ENCODE results near the gene ATP5F1D.

The ATP5F1D gene

GRCh38 chr19:1225440-1226226, 15.9 kb upstream of the ATP5F1D start:
- Histone ChIP-seq H3K27me3 (ENCODE audit: low read depth) (no peaks in the 10 kb centered on the region), H3K36me3 (replicated peaks) (peaks cover 66% of the 10 kb centered on the region), H3K4me3 (no peak overlapping the region), H3K9me3 (no peaks in the 10 kb centered on the region), H3K4me1 (no peaks in the 10 kb centered on the region)
- in situ Hi-C loops (cut with MboI; ENCODE audit: low sequenced_read_pairs), result no loop called here
- no peak for DNase-seq (ENCODE audit: low spot score in 2 of 2)

GRCh38 chr19:1226227-1226518, 15.4 kb upstream of the ATP5F1D start:
- Histone ChIP-seq H3K36me3 (replicated peaks) (peaks cover 65% of the 10 kb centered on the region), H3K4me1 (no peaks in the 10 kb centered on the region), H3K27me3 (ENCODE audit: low read depth) (no peaks in the 10 kb centered on the region), H3K4me3 (no peak overlapping the region), H3K9me3 (no peaks in the 10 kb centered on the region)
- DNase-seq (ENCODE audit: low spot score in 2 of 2), result no peak
- in situ Hi-C loops (cut with MboI; ENCODE audit: low sequenced_read_pairs), result no loop called here

DNA sequence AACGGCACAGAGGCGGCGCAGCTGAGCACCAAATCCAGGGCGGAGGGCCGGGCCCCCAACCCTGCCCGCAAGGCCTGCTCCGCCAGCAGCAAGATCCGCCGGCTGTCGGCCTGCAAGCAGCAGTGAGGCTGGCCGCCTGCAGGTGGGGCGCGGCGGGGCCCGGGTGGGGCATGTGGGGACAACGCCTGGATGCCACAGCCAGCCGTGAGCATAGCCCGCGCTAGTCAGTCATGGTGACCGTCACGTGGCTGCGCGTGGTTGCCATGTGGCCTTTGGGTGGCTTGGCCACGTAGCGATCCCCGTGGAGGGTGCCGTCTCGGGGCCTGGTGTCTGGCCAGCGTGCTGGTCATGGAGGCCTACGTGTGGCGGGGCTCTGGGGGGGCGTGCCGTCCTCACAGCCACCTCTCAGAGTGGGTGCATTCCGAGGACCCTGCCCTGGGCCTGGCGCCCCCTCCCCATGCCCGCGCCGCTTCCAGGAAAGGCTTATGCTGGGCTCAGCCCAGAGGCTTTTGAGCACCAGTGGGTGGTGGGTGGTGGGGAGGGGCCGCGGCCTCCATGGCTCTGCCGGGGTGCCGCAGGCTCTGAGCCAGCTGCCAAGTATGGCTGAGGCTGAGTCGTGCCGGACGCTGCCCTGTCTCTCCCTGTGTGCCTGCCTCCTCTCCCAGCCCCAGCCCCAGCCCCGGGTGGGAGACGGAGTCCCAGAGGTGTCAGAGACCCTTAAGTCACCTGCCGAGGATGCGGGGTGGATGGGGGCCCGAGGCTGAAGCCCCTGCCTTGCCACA, 14.8 kb upstream of the ATP5F1D start:
- Histone ChIP-seq H3K4me1 (no peaks in the 10 kb centered on the region), H3K36me3 (replicated peaks) (peaks cover 62% of the 10 kb centered on the region), H3K4me3 (no peak overlapping the region), H3K9me3 (no peaks in the 10 kb centered on the region), H3K27me3 (ENCODE audit: low read depth) (no peaks in the 10 kb centered on the region)
- in situ Hi-C loops (cut with MboI; ENCODE audit: low sequenced_read_pairs), result no loop called here
- DNase-seq (ENCODE audit: low spot score in 2 of 2), result no peak

DNA sequence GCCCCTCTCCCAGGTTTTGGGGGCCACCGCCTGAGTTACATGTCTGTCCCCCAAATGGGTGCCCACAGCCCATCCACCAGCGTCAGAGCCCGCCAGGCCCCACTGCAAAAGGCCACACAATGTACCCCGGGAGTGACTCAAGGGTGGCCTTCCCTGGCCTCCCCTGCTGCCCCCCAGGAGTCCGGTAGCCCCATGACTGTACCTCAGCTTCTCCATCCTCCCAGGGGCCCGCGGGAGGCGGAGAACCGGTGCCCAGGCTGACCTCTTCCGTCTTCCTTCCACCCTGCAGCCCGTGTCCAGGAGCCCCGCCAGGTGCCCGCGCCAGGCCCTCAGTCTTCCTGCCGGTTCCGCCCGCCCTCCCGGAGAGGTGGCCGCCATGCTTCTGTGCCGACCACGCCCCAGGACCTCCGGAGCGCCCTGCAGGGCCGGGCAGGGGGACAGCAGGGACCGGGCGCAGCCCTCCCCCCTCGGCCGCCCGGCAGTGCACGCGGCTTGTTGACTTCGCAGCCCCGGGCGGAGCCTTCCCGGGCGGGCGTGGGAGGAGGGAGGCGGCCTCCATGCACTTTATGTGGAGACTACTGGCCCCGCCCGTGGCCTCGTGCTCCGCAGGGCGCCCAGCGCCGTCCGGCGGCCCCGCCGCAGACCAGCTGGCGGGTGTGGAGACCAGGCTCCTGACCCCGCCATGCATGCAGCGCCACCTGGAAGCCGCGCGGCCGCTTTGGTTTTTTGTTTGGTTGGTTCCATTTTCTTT, 14.1 kb upstream of the ATP5F1D start:
- H3K4me1 ChIP-seq, result no peaks in the 10 kb centered on the region
- in situ Hi-C loops (cut with MboI; ENCODE audit: low sequenced_read_pairs), result no loop called here
- no peaks in the 10 kb centered on the region for H3K9me3 ChIP-seq
- no peak overlapping the region for H3K4me3 ChIP-seq
- H3K36me3 ChIP-seq (replicated peaks), result peaks cover 54% of the 10 kb centered on the region
- no peaks in the 10 kb centered on the region for H3K27me3 ChIP-seq (ENCODE audit: low read depth)
- DNase-seq (ENCODE audit: low spot score in 2 of 2), result no peak

DNA sequence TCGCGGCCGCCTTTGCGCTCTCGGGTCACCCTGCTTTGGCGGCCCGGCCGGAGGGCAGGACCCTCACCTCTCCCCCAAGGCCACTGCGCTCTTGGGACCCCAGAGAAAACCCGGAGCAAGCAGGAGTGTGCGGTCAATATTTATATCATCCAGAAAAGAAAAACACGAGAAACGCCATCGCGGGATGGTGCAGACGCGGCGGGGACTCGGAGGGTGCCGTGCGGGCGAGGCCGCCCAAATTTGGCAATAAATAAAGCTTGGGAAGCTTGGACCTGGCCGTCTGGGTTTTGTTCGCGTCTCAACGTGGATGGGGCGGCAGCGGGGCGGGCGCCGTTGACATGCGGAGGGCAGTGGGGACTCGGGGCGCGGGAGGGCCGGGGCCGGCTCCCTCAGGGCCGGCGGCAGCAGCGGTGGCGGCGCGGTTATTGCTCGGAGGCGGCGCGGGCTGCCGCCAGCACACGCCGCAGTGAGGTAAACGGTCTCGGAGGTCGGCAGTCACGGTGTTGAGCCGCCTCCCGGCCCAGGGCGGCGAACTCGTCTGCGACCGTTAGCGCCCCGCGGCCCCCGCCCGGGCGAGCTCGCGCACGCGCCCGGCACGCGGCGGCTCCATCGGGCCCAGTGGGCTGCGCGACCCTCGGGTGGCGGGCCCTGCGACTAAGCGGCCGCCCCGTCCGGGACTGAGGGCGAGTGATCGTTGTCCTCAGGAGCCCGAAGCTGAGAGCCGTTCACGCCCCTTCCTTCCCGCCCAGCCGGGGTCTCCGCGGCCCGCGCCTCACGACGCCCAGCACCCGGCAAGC, 13.2 kb upstream of the ATP5F1D start:
- DNase-seq (ENCODE audit: low spot score in 2 of 2), result no peak
- in situ Hi-C loops (cut with MboI; ENCODE audit: low sequenced_read_pairs), result no loop called here
- Histone ChIP-seq H3K4me3 (no peak overlapping the region), H3K4me1 (no peaks in the 10 kb centered on the region), H3K36me3 (replicated peaks) (peaks cover 54% of the 10 kb centered on the region), H3K27me3 (ENCODE audit: low read depth) (no peaks in the 10 kb centered on the region), H3K9me3 (no peaks in the 10 kb centered on the region)

GRCh38 chr19:1229056-1229923, 12.3 kb upstream of the ATP5F1D start:
- no peak overlapping the region for H3K4me3 ChIP-seq
- H3K36me3 ChIP-seq (replicated peaks), result peaks cover 54% of the 10 kb centered on the region
- DNase-seq (ENCODE audit: low spot score in 2 of 2), result no peak
- in situ Hi-C loops (cut with MboI; ENCODE audit: low sequenced_read_pairs), result no loop called here
- no peaks in the 10 kb centered on the region for H3K4me1 ChIP-seq
- H3K9me3 ChIP-seq, result no peaks in the 10 kb centered on the region
- H3K27me3 ChIP-seq (ENCODE audit: low read depth), result no peaks in the 10 kb centered on the region

- no peaks in the 10 kb centered on the region for H3K9me3 ChIP-seq
- H3K4me3 ChIP-seq, result no peak overlapping the region
- peaks cover 55% of the 10 kb centered on the region for H3K36me3 ChIP-seq (replicated peaks)
- in situ Hi-C loops (cut with MboI; ENCODE audit: low sequenced_read_pairs), result no loop called here
- no peaks in the 10 kb centered on the region for H3K4me1 ChIP-seq
- no peak for DNase-seq (ENCODE audit: low spot score in 2 of 2)
- H3K27me3 ChIP-seq (ENCODE audit: low read depth), result no peaks in the 10 kb centered on the region
Observed at GRCh38 chr19:1229924-1230782, 11.4 kb upstream of the ATP5F1D start.

- H3K27me3 ChIP-seq (ENCODE audit: low read depth), result no peaks in the 10 kb centered on the region
- no peaks in the 10 kb centered on the region for H3K4me1 ChIP-seq
- DNase-seq (ENCODE audit: low spot score in 2 of 2), result no peak
- in situ Hi-C loops (cut with MboI; ENCODE audit: low sequenced_read_pairs), result no loop called here
- H3K36me3 ChIP-seq (replicated peaks), result peaks cover 51% of the 10 kb centered on the region
- no peak overlapping the region for H3K4me3 ChIP-seq
- H3K9me3 ChIP-seq, result no peaks in the 10 kb centered on the region
Observed at GRCh38 chr19:1230783-1231489, 10.6 kb upstream of the ATP5F1D start.

GRCh38 chr19:1231729-1232637, 9.6 kb upstream of the ATP5F1D start:
- Histone ChIP-seq H3K4me3 (no peak overlapping the region), H3K36me3 (replicated peaks) (peaks cover 40% of the 10 kb centered on the region), H3K9me3 (no peaks in the 10 kb centered on the region), H3K4me1 (no peaks in the 10 kb centered on the region), H3K27me3 (ENCODE audit: low read depth) (no peaks in the 10 kb centered on the region)
- DNase-seq (ENCODE audit: low spot score in 2 of 2), result no peak
- in situ Hi-C loops (cut with MboI; ENCODE audit: low sequenced_read_pairs), result no loop called here

DNA sequence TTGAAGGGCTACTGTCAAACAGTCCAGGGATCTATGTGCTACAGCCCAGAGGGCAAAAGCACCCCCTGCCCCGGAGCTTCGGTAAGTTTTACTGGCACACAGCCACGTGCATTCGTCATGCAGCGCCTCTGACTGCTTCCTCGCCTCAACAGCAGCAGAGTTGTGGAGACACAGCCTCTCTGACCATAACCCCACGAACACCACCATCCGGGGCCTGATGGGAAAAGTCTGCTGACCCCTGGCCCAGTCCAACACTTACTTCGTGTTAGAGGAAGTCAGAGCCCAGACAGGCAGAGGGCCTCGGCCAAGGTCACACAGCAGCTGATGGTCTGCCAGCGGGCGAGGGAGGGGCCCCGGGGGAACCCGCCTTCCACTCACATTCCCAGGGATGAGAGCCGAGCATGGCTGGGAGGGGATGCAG, 8.9 kb upstream of the ATP5F1D start:
- DNase-seq (ENCODE audit: low spot score in 2 of 2), result no peak
- Histone ChIP-seq H3K27me3 (ENCODE audit: low read depth) (no peaks in the 10 kb centered on the region), H3K4me3 (no peak overlapping the region), H3K4me1 (no peaks in the 10 kb centered on the region), H3K36me3 (replicated peaks) (peaks cover 34% of the 10 kb centered on the region), H3K9me3 (no peaks in the 10 kb centered on the region)
- in situ Hi-C loops (cut with MboI; ENCODE audit: low sequenced_read_pairs), result no loop called here

DNA sequence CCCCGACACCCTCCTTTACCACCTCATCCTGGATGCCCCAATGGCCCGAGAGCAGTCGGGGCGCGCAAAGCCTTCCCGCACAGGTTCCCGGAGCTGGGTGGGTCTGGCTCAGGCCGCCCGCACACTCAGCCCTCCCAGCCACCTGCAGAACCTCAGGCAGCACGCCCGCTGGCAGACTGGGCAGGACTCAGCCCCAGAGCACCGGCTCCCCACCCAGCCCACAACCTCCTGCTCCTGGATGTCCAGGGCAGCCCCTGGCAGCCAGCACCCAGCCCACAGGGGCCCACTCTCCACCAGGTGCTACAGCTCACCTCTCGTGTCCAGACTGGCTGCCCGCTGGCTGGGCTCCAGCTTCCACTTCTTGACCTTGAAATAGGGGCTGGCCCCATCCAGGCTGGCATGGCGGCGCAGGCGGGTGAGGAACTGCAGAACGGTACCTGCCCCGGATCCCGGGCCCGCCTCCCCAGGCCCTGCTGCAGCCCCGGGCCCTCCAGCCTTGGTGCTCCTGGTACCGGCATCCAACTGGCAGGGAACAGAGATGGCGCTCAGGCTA, 8.4 kb upstream of the ATP5F1D start:
- Histone ChIP-seq H3K9me3 (no peaks in the 10 kb centered on the region), H3K27me3 (ENCODE audit: low read depth) (no peaks in the 10 kb centered on the region), H3K4me1 (no peaks in the 10 kb centered on the region), H3K4me3 (no peak overlapping the region), H3K36me3 (replicated peaks) (peaks cover 28% of the 10 kb centered on the region)
- no peak for DNase-seq (ENCODE audit: low spot score in 2 of 2)
- in situ Hi-C loops (cut with MboI; ENCODE audit: low sequenced_read_pairs), result no loop called here
